Progenitor cell of endocrine pancreas (in vitro differentiated cells): ENCODE results near the gene ALDH1L1. TPM values are rescaled to one million over a fixed set of nuclear protein-coding genes. Genes with fewer than 3 reads are reported as not detected.

Source experiments
- DNase-seq: peaks from one replicate; pipeline ENCODE4 v3.0.0; 2021; ENCODE audit warnings: low spot score; ENCODE audit not compliant: unreplicated experiment
- H3K27ac Mint-ChIP-seq: 2 replicates; pipeline ENCODE4 v1.8.0; 2021; ENCODE audit warnings: mild to moderate bottlenecking, moderate library complexity, mixed read lengths
- H3K27me3 Mint-ChIP-seq: 2 replicates; pipeline ENCODE4 v1.8.0; 2021; ENCODE audit warnings: mixed read lengths
- H3K36me3 Mint-ChIP-seq: 2 replicates; pipeline ENCODE4 v1.8.0; 2022; ENCODE audit warnings: mixed read lengths; ENCODE audit not compliant: insufficient read depth
- H3K4me1 Mint-ChIP-seq: 2 replicates; pipeline ENCODE4 v1.8.0; 2021; ENCODE audit warnings: low read depth, mixed read lengths
- H3K4me3 Mint-ChIP-seq: 2 replicates; pipeline ENCODE4 v1.8.0; 2021; ENCODE audit warnings: low read depth, mild to moderate bottlenecking, moderate library complexity, mixed read lengths
- H3K9me3 Mint-ChIP-seq: 2 replicates; pipeline ENCODE4 v1.8.0; 2021; ENCODE audit warnings: low read depth, mixed read lengths
- CTCF ChIP-seq: fragments of 200-600 bp; sonication (generic); IDR thresholded peaks from one replicate; pipeline ENCODE4 v1.5.0; 2021; ENCODE audit warnings: antibody characterized with exemption, mild to moderate bottlenecking; ENCODE audit not compliant: unreplicated experiment
- total RNA-seq: library from RNA; stranded (reverse); gene quantifications from 2 replicates; pipeline ENCODE4 v1.2.1, GENCODE V29; 2021

Gene ALDH1L1
- total RNA-seq, 1 donor from 2014 or later = 3.1 TPM

DNA sequence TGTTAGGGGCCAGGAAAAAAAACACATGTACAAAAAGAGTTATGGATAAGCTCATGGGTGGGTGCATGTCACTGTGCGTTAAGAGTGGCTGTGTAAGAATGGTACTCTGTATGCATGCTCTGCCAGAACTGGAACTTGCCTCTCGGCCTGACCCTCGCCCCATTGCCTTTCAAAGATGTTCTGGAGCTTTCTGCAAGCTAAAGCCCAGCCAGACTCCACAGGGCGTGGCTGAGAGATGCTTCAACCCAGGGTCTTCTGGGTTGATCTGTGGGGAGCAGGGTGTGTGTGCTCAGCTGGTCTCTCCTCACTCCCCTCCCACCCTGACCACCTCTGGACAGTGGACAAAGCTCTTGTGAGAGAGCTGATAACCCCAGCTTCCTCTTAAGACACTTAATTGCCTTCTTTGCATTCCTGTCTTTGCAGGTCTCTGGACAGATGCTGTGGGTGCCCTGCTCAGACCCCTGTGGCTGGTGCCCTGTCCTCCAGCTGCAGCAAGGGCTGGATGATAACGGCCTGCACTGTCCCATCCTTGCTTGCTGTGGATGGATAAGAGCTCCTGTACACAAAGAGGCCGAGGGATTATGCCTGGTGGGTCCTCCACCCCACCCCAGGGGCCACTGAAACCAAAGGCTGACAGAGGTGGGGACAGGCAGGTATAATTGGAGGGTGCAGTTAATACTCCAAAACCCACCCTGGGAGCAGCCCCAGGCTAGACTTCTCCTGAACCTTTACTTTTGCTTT, 28.7 kb downstream of the ALDH1L1 start:
- no peak for DNase-seq
- Mint-ChIP-seq H3K27ac (no peak overlapping the region), H3K4me1 (no peaks in the 10 kb centered on the region), H3K36me3 (no peaks in the 10 kb centered on the region), H3K27me3 (peaks cover 3% of the 10 kb centered on the region), H3K9me3 (no peaks in the 10 kb centered on the region), H3K4me3 (no peak overlapping the region)
- no peak for TF ChIP-seq CTCF

DNA sequence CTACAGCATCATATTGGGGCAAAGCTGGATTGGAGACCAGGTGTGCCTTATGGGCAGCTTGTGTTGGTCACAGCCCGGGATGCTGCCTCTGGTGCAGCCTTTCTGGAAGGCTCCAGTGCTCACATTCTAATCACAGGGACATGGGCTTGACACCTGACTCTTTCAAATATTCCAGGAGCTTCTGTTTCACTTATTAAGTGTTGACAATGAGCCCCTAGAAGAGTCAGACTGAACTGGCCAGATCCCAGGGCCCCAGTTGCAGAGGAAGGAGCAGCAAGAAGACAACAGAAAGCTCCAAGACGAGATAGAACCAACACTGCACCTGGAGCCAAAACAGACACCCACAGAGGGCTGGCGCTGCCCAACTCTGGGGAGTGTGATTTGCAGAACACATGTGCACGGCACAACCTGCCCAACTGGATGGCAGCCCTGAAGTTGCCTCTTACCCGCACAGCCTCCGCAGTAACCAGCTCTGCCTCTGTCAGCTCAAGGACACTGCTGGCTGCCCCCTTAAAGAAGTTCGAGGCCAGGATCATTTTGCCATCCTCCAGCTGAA, 30.3 kb downstream of the ALDH1L1 start:
- DNase-seq = no peak
- no peaks in the 10 kb centered on the region for H3K27me3 Mint-ChIP-seq
- no peak overlapping the region for H3K27ac Mint-ChIP-seq
- no peak overlapping the region for H3K4me3 Mint-ChIP-seq
- H3K36me3 Mint-ChIP-seq = no peaks in the 10 kb centered on the region
- no peaks in the 10 kb centered on the region for H3K4me1 Mint-ChIP-seq
- no peaks in the 10 kb centered on the region for H3K9me3 Mint-ChIP-seq
- TF ChIP-seq CTCF = no peak

DNA sequence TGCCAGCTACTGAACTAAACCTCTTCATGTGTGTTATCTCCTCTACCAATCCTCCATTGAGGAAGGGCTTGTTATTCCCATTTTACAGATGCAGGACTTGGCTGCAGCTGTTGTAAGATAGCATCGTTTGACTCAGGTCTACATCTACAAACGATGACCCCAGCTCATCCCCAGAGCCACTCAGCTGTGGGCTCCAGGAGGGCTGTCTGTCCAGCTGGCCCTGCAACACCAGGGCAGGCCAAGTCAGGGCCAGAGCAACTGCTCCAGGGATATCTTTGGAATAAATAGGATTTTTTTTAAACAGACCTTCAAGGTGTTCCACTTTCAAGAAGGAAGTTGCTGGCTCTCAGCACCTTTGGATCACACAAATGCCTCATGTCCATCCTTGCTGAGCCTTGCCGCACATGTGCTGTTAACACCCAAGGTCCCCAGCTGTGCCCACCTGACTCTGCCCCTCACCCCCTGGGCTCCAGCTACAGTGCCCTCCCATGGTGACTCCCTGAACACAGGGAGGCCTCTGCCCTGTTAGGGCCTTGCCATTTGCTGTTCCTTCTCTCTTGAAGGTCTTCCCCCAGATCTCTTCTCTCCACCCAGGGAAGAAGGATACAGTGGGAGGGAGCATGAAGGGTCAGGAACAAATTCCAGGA, 31.0 kb downstream of the ALDH1L1 start:
- no peak for DNase-seq
- no peak overlapping the region for H3K27ac Mint-ChIP-seq

GRCh38 chr3:126147932-126148683, 32.3 kb downstream of the ALDH1L1 start:
- Mint-ChIP-seq H3K27me3 (no peaks in the 10 kb centered on the region), H3K27ac (no peak overlapping the region), H3K9me3 (no peaks in the 10 kb centered on the region), H3K4me3 (no peak overlapping the region), H3K4me1 (no peaks in the 10 kb centered on the region), H3K36me3 (no peaks in the 10 kb centered on the region)
- no peak for TF ChIP-seq CTCF
- DNase-seq = no peak

More for the DNA sequence above, 31.0 kb downstream of the ALDH1L1 start:
- TF ChIP-seq CTCF = no peak
- Mint-ChIP-seq H3K36me3 (no peaks in the 10 kb centered on the region), H3K27me3 (no peaks in the 10 kb centered on the region), H3K9me3 (no peaks in the 10 kb centered on the region), H3K4me1 (no peaks in the 10 kb centered on the region), H3K4me3 (no peak overlapping the region)
